ENCODE measurements around the gene GLB1L.

The GLB1L gene

GRCh38 chr2:219253753-219254589 is 8.7 kb upstream of the GLB1L start, which contains the start of gene TUBA4A:
Gene TUBA4A (minus strand): TSS chr2:219253918. CDS start chr2:219253858, 60 bp downstream.
- peak; percentile 78 to 86 (median 79) for DNase-seq (ENCODE audit: low read depth in 2 of 3, low spot score in 2 of 3)

- DNase-seq (ENCODE audit: low read depth in 2 of 3, low spot score in 2 of 3), result peak in 1 of 3 experiments; percentile 27
Observed at GRCh38 chr2:219252900-219253752, 7.9 kb upstream of the GLB1L start, which contains the start of gene TUBA4B. Gene TUBA4B (plus strand): TSS chr2:219253243. CDS start chr2:219253408, 165 bp downstream.

- DNase-seq (ENCODE audit: low read depth in 2 of 3, low spot score in 2 of 3), result peak in 1 of 3 experiments; percentile 16
Observed at GRCh38 chr2:219252570-219252899, 7.3 kb upstream of the GLB1L start.

GRCh38 chr2:219252084-219252483 is 6.8 kb upstream of the GLB1L start:
- no peak for DNase-seq (ENCODE audit: low read depth in 2 of 3, low spot score in 2 of 3)

- DNase-seq (ENCODE audit: low read depth in 2 of 3, low spot score in 2 of 3), result no peak
Observed at GRCh38 chr2:219251656-219252055, 6.4 kb upstream of the GLB1L start.

GRCh38 chr2:219250049-219250781 is 5.0 kb upstream of the GLB1L start:
- DNase-seq (ENCODE audit: low read depth in 2 of 3, low spot score in 2 of 3), result no peak

GRCh38 chr2:219249203-219249980 is 4.1 kb upstream of the GLB1L start:
- no peak for DNase-seq (ENCODE audit: low read depth in 2 of 3, low spot score in 2 of 3)

GRCh38 chr2:219248845-219249202 is 3.6 kb upstream of the GLB1L start:
- DNase-seq (ENCODE audit: low read depth in 2 of 3, low spot score in 2 of 3), result no peak

GRCh38 chr2:219247678-219248642 is 2.7 kb upstream of the GLB1L start:
- peak in 2 of 3 experiments; percentile 12 to 28 for DNase-seq (ENCODE audit: low read depth in 2 of 3, low spot score in 2 of 3)

- DNase-seq (ENCODE audit: low read depth in 2 of 3, low spot score in 2 of 3), result no peak
Observed at GRCh38 chr2:219246559-219246958, 1.3 kb upstream of the GLB1L start.

- no peak for DNase-seq (ENCODE audit: low read depth in 2 of 3, low spot score in 2 of 3)
Observed at GRCh38 chr2:219245899-219246230, 621 bp upstream of the GLB1L start.

- no peak for DNase-seq (ENCODE audit: low read depth in 2 of 3, low spot score in 2 of 3)
Observed at GRCh38 chr2:219244789-219245147, 476 bp downstream of the GLB1L start.

- no peak for DNase-seq (ENCODE audit: low read depth in 2 of 3, low spot score in 2 of 3)
Observed at GRCh38 chr2:219243291-219243761, 1.9 kb downstream of the GLB1L start.

- no peak for DNase-seq (ENCODE audit: low read depth in 2 of 3, low spot score in 2 of 3)
Observed at GRCh38 chr2:219234331-219234730, 10.9 kb downstream of the GLB1L start.

GRCh38 chr2:219230059-219230540 is 15.1 kb downstream of the GLB1L start:
- DNase-seq (ENCODE audit: low read depth in 2 of 3, low spot score in 2 of 3), result peak in 1 of 3 experiments; percentile 31

- DNase-seq (ENCODE audit: low read depth in 2 of 3, low spot score in 2 of 3), result peak; percentile 85 to 96 (median 87)
Observed at GRCh38 chr2:219229305-219230058, 15.8 kb downstream of the GLB1L start, which contains the start of the genes ANKZF1 and ATG9A. Gene ANKZF1 (plus strand): TSS chr2:219229806. CDS start chr2:219230258, 452 bp downstream. Gene ATG9A (minus strand): TSS chr2:219229636. CDS start chr2:219228024, 1,612 bp downstream.

- DNase-seq (ENCODE audit: low read depth in 2 of 3, low spot score in 2 of 3), result no peak
Observed at GRCh38 chr2:219228911-219229304, 16.3 kb downstream of the GLB1L start.
